Kidney glomerular epithelial cell (primary cell): ENCODE data around the gene BICC1.
A peak's percentile ranks its signal among the peaks of the same experiment; 100 is the strongest.

Source experiments
- DNase-seq: peaks from one replicate; lab custom pipeline; 2025; lab: John Stamatoyannopoulos, UW

The BICC1 gene

GRCh38 chr10:58599927-58600553 is 87.4 kb downstream of the BICC1 start:
- no peak for DNase-seq

- DNase-seq: peak; percentile 62
Measured at GRCh38 chr10:58608351-58608750, 95.7 kb downstream of the BICC1 start.

GRCh38 chr10:58608826-58609531 is 96.3 kb downstream of the BICC1 start:
- DNase-seq: no peak

- no peak for DNase-seq
Measured at GRCh38 chr10:58609532-58610150, 97.0 kb downstream of the BICC1 start.

GRCh38 chr10:58615237-58615935 is 102.7 kb downstream of the BICC1 start:
- DNase-seq: no peak

- no peak for DNase-seq
Measured at GRCh38 chr10:58618158-58618676, 105.5 kb downstream of the BICC1 start.

GRCh38 chr10:58621379-58622077 is 108.9 kb downstream of the BICC1 start:
- no peak for DNase-seq

GRCh38 chr10:58622246-58622645 is 109.6 kb downstream of the BICC1 start:
- DNase-seq: no peak

- no peak for DNase-seq
Measured at GRCh38 chr10:58625070-58625469, 112.4 kb downstream of the BICC1 start.

- DNase-seq: no peak
Measured at GRCh38 chr10:58627392-58627791, 114.7 kb downstream of the BICC1 start.

- no peak for DNase-seq
Measured at GRCh38 chr10:58631715-58632114, 119.0 kb downstream of the BICC1 start.

GRCh38 chr10:58632216-58632615 is 119.5 kb downstream of the BICC1 start:
- DNase-seq: no peak

GRCh38 chr10:58637352-58637751 is 124.7 kb downstream of the BICC1 start:
- peak; percentile 52 for DNase-seq

GRCh38 chr10:58638388-58638787 is 125.7 kb downstream of the BICC1 start:
- no peak for DNase-seq

- DNase-seq: peak; percentile 85
Measured at GRCh38 chr10:58641095-58641531, 128.4 kb downstream of the BICC1 start.

GRCh38 chr10:58641708-58642107 is 129.0 kb downstream of the BICC1 start:
- peak; percentile 61 for DNase-seq

- peak; percentile 34 for DNase-seq
Measured at GRCh38 chr10:58642283-58642682, 129.6 kb downstream of the BICC1 start.

GRCh38 chr10:58642916-58643428 is 130.3 kb downstream of the BICC1 start:
- no peak for DNase-seq

- DNase-seq: no peak
Measured at GRCh38 chr10:58644311-58644710, 131.6 kb downstream of the BICC1 start.

GRCh38 chr10:58645416-58646146 is 132.9 kb downstream of the BICC1 start:
- no peak for DNase-seq
